NT2/D1 (cell line): Measurements from ENCODE around the gene SCFD1.

Experiments used
- SUZ12 ChIP-seq: IDR thresholded peaks from 2 replicates; pipeline ENCODE4 v1.6.1; 2011; ENCODE audit not compliant: insufficient read length, insufficient read depth; ENCODE audit errors: extremely low read depth
- YY1 ChIP-seq: IDR thresholded peaks from 2 replicates; pipeline ENCODE4 v1.6.1; 2011; ENCODE audit not compliant: insufficient read length, insufficient read depth
- ZNF274 ChIP-seq: IDR thresholded peaks from 2 replicates; pipeline ENCODE4 v1.6.1; 2011; ENCODE audit warnings: mild to moderate bottlenecking, low read depth, low read length

DNA sequence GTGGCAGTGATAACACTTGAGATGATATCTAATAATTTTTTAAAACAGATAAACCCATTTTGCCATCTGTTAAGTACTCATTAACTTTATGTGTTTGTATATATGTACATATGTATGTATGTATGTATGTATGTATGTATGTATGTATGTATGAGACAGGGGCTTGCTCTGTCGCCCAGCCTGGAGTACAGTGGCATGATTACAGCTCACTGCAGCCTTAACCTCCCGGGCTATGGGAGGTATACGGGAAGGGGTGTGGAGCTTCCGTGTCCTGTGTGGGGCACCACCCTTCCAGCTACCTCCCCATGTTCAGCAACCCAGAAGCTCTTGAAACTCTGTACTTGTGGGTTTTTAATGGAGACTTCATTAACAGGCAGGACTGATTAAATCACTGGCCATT is 116.9 kb downstream of the SCFD1 start:
- TF ChIP-seq YY1 (no peak), ZNF274 (no peak), SUZ12 (no peak)
